Psoas muscle (tissue), 8 donors: ENCODE data around the gene SPSB4. TPM values are rescaled to one million over a fixed set of nuclear protein-coding genes. Genes with fewer than 3 reads are reported as not detected.

ENCODE experiments used
- ATAC-seq, 4 donors: fragments of 200-7000 bp; cut with Tn5 transposase; one replicate each; pipeline ENCODE4 v1.9.1; 2020; ENCODE audit warnings: moderate library complexity in 3 of 4, mild to moderate bottlenecking in 2 of 4
- DNase-seq, 2 donors: peaks; one replicate each; pipeline ENCODE4 v3.0.0-alpha.2; 2020
- H3K27ac ChIP-seq: fragments of 200-600 bp; one replicate; pipeline ENCODE4 v1.8.0; 2022
- H3K27me3 ChIP-seq, 3 donors: fragments of 200-600 bp in 1 of 3; one replicate each; pipeline versions ENCODE4 v1.6.1 to v1.8.0; 2013 to 2022; ENCODE audit warnings: low read length in 2 of 3, mild to moderate bottlenecking in 2 of 3, moderate library complexity in 1 of 3; ENCODE audit not compliant: insufficient read depth in 3 of 3
- H3K36me3 ChIP-seq, 2 donors: fragments of 200-600 bp in 1 of 2; one replicate each; pipeline versions ENCODE4 v1.6.1 to v1.8.0; 2013 to 2022; ENCODE audit warnings: low read depth in 1 of 2, mild to moderate bottlenecking in 1 of 2, moderate library complexity in 1 of 2; ENCODE audit not compliant: insufficient read depth in 1 of 2
- H3K4me1 ChIP-seq: fragments of 200-600 bp; one replicate; pipeline ENCODE4 v1.8.0; 2022
- H3K4me3 ChIP-seq: fragments of 200-600 bp; one replicate; pipeline ENCODE4 v1.8.0; 2022; ENCODE audit warnings: mild to moderate bottlenecking
- H3K9me3 ChIP-seq: fragments of 200-600 bp; one replicate; pipeline ENCODE4 v1.8.0; 2022
- CTCF ChIP-seq: fragments of 200-600 bp; IDR thresholded peaks from one replicate; pipeline ENCODE4 v1.8.0; 2022; ENCODE audit warnings: antibody characterized with exemption
- WGBS, 3 donors: extraction: QIAGEN DNeasy Blood & Tissue Kit; methylation state at CpG; one replicate each; pipeline versions ENCODE4 v1.1.6 to v1.1.7; 2013; 5-methylcytosine and 5-hydroxymethylcytosine counted together
- intact Hi-C, 2 donors: fragments of 100-400 bp; cut with DNase I; formaldehyde crosslinking; loops; one replicate each; pipeline versions ENCODE4 v1.11.0 to v1.14.2; 2022
- polyA plus RNA-seq, 3 donors: library from polyadenylated mRNA; stranded (reverse); fragments of 200-250 nt; gene quantifications; one replicate each; pipeline ENCODE4 v1.2.3, GENCODE V29; 2013
- total RNA-seq, 4 donors: library from RNA; stranded (reverse); fragmentation: NEBNext Ultra II Directional in 2 of 4; extraction: Animal tissue kit (Norgen Biotek cat#: 25700) in 2 of 4; gene quantifications; one replicate each; pipeline versions ENCODE4 v1.2.1 to v1.2.4, GENCODE V29; 2021 to 2023
- donor health status: healthy with polysubstance abuse.
- donor health status: DM: no; HTN: no; CAD: no; lungs with moderate emphysema.
- donor health status: Bipolar disorder and iron deficiency.
- donor health status: healthy.
- donor health status: DM: yes; HTN: yes; CAD: no.
- donor health status: DM: no; HTN: no; CAD: no.
- donor health status: DM: no; HTN: no; CAD: no.
- donor health status: DM: yes; HTN: yes; CAD: no.

Gene SPSB4
- total and polyA plus RNA-seq, 7 donors = 0.39 to 1.9 (median 0.59) TPM

GRCh38 chr3:141060327-141060726, 9.2 kb downstream of the SPSB4 start:
- Histone ChIP-seq H3K4me3 (no peak overlapping the region), H3K27me3 (no peaks in the 10 kb centered on the region), H3K4me1 (no peaks in the 10 kb centered on the region), H3K9me3 (no peaks in the 10 kb centered on the region), H3K36me3 (no peaks in the 10 kb centered on the region), H3K27ac (no peak overlapping the region)
- ATAC-seq (no peak), DNase-seq (no peak)
- TF ChIP-seq CTCF = no peak
- WGBS, 3 donors = 90 to 95% (median 91%) methylated on average over 3 of the region's 3 CpGs
- intact Hi-C loops = no loop called here

- DNase-seq (no peak), ATAC-seq (no peak)
- no peaks in the 10 kb centered on the region for H3K27me3 ChIP-seq
- H3K9me3 ChIP-seq = no peaks in the 10 kb centered on the region
- intact Hi-C loops = no loop called here
- H3K4me3 ChIP-seq = no peak overlapping the region
- 64 to 73% (median 67%) methylated on average over 1 of the region's 1 CpG for WGBS, 3 donors
- TF ChIP-seq CTCF = no peak
- H3K27ac ChIP-seq = no peak overlapping the region
- no peaks in the 10 kb centered on the region for H3K36me3 ChIP-seq
- no peaks in the 10 kb centered on the region for H3K4me1 ChIP-seq
Measured at GRCh38 chr3:141063831-141064230, 12.7 kb downstream of the SPSB4 start.

GRCh38 chr3:141064255-141064926, 13.2 kb downstream of the SPSB4 start:
- no peak overlapping the region for H3K27ac ChIP-seq
- H3K4me3 ChIP-seq = no peak overlapping the region
- intact Hi-C loops = no loop called here
- no peaks in the 10 kb centered on the region for H3K36me3 ChIP-seq
- no peak for TF ChIP-seq CTCF
- DNase-seq (no peak), ATAC-seq (no peak)
- no peaks in the 10 kb centered on the region for H3K4me1 ChIP-seq
- no peaks in the 10 kb centered on the region for H3K9me3 ChIP-seq
- H3K27me3 ChIP-seq = no peaks in the 10 kb centered on the region
- WGBS, 3 donors = 66 to 85% (median 67%) methylated on average over 6 of the region's 6 CpGs

- Histone ChIP-seq H3K27me3 (no peaks in the 10 kb centered on the region), H3K36me3 (no peaks in the 10 kb centered on the region), H3K9me3 (no peaks in the 10 kb centered on the region), H3K4me1 (no peaks in the 10 kb centered on the region), H3K4me3 (no peak overlapping the region), H3K27ac (no peak overlapping the region)
- TF ChIP-seq CTCF = no peak
- ATAC-seq = no peak
- intact Hi-C loops = no loop called here
- DNase-seq = no peak
- WGBS, 3 donors = 67 to 71% (median 68%) methylated on average over 4 of the region's 4 CpGs
Measured at GRCh38 chr3:141065258-141065657, 14.1 kb downstream of the SPSB4 start.
